ENCODE measurements around the gene ROPN1B. TPM values are rescaled to one million over a fixed set of nuclear protein-coding genes. Genes with fewer than 3 reads are reported as not detected.

Gene ROPN1B
- polyA plus RNA-seq, 2 donors: 0.06 TPM; not detected in 1

Other genes with a start within 250 kb of the ROPN1B start
- 10 to 100 TPM in 1 of 2 donors, 1 to 10 TPM in 1; 9.0 to 17.5 TPM for gene SLC41A3, start 114.9 kb downstream of the ROPN1B start, polyA plus RNA-seq
- gene ALDH1L1, start 211.4 kb downstream of the ROPN1B start, polyA plus RNA-seq: 1 to 10 TPM; 3.6 to 5.0 TPM

All from esophagus (tissue), 2 donors.